Cardiac muscle cell (in vitro differentiated cells and primary cell): ENCODE results near the gene VEPH1. TPM values are rescaled to one million over a fixed set of nuclear protein-coding genes. Genes with fewer than 3 reads are reported as not detected.
"Not testable (repeated sequence)": the region's sequence is repeated elsewhere in the genome, so short reads cannot be mapped to it uniquely, and the experiment has no call there.

Experiments
- DNase-seq, 2 donors: peaks; one replicate each; pipeline versions ENCODE4 v3.0.0 to v3.0.0-alpha.2; 2010 to 2017; ENCODE audit warnings: low read depth in 1 of 2, low spot score in 1 of 2
- H3K27ac ChIP-seq: fragments of 200-600 bp; sonication (generic); 2 replicates; pipeline ENCODE4 v1.5.1; 2016
- H3K27me3 ChIP-seq: fragments of 200-600 bp; sonication (generic); 2 replicates; pipeline ENCODE4 v1.6.0; 2016; ENCODE audit warnings: control low read depth
- H3K36me3 ChIP-seq: fragments of 200-600 bp; sonication (generic); 2 replicates; pipeline ENCODE4 v1.5.1; 2016; ENCODE audit warnings: control low read depth
- H3K4me1 ChIP-seq: fragments of 200-600 bp; sonication (generic); 2 replicates; pipeline ENCODE4 v1.8.1; 2017; ENCODE audit warnings: low read depth, mild to moderate bottlenecking, mixed run types
- H3K4me3 ChIP-seq: fragments of 200-600 bp; sonication (generic); 2 replicates; pipeline ENCODE4 v1.5.1; 2016; ENCODE audit warnings: mild to moderate bottlenecking
- H3K9me3 ChIP-seq: fragments of 200-600 bp; sonication (generic); 2 replicates; pipeline ENCODE4 v1.5.1; 2017; ENCODE audit warnings: low read depth, mild to moderate bottlenecking, control low read depth
- polyA plus RNA-seq: library from polyadenylated mRNA; unstranded; fragments of >200 nt; fragmentation: Nextera tagmentation; extraction: Ambion mirVana; gene quantifications from 2 replicates; pipeline ENCODE4 v1.2.1, GENCODE V29; 2016
- total RNA-seq: library from RNA; depleted of rRNA; stranded (reverse); fragments of >200 nt; gene quantifications from 2 replicates; pipeline ENCODE4 v1.2.3, GENCODE V29; 2016
- TF ChIP-seq, protein P1 (sequence below): IDR thresholded peaks from 2 replicates; pipeline ENCODE4 v1.5.1; 2012; ENCODE audit warnings: low read depth, mild to moderate bottlenecking, low read length

VEPH1 gene
- total and polyA plus RNA-seq, 2 experiments from 2014 or later: 1.1 to 1.7 TPM

DNA sequence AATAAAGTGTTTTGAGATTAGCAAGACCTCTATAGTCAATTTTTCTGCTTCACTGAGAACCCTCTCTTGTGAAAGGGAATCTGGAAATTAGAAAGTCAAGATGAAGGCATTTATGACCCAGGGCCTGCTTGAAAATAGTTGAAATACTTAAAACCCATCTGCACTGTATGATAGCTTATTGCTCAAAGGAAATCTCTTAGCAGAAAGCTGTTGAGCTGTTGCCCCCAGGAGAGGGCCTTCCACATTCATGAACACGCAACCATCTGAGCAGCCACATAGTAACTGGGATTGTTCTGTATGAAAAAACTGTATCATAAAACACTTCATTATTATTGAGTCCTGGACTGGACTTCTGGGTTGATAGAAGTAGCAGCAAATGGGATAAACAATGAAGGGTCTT lies 173.0 kb downstream of the VEPH1 start:
- Histone ChIP-seq H3K27me3 (no peaks in the 10 kb centered on the region), H3K4me1 (no peaks in the 10 kb centered on the region), H3K4me3 (no peak overlapping the region), H3K9me3 (no peaks in the 10 kb centered on the region), H3K36me3 (no peaks in the 10 kb centered on the region), H3K27ac (no peak overlapping the region)
- peak in 1 of 2 donors; percentile 27 for DNase-seq
- TF ChIP-seq, protein P1, sequence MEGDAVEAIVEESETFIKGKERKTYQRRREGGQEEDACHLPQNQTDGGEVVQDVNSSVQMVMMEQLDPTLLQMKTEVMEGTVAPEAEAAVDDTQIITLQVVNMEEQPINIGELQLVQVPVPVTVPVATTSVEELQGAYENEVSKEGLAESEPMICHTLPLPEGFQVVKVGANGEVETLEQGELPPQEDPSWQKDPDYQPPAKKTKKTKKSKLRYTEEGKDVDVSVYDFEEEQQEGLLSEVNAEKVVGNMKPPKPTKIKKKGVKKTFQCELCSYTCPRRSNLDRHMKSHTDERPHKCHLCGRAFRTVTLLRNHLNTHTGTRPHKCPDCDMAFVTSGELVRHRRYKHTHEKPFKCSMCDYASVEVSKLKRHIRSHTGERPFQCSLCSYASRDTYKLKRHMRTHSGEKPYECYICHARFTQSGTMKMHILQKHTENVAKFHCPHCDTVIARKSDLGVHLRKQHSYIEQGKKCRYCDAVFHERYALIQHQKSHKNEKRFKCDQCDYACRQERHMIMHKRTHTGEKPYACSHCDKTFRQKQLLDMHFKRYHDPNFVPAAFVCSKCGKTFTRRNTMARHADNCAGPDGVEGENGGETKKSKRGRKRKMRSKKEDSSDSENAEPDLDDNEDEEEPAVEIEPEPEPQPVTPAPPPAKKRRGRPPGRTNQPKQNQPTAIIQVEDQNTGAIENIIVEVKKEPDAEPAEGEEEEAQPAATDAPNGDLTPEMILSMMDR: no peak

DNA sequence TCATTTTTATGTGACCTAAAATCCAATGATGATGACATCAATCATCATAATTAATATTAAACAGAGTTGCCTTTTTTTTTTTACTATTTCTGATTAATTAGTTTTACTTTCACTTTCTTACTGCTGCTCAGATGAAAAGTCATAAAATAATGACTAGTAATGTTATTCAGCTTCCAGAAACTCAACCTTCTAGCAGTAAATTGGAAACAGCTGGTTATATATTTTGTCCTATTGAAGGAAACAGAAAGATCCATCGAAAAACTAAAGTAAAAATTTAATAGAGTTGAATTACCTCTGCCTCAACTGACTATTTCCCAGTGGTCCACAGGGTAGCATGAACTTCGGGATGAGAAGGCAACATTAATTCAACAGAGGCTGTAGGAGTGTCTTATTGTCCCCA lies 173.7 kb downstream of the VEPH1 start:
- H3K27ac ChIP-seq: no peak overlapping the region
- H3K4me1 ChIP-seq: no peaks in the 10 kb centered on the region
- no peaks in the 10 kb centered on the region for H3K36me3 ChIP-seq
- TF ChIP-seq, protein P1: no peak
- no peaks in the 10 kb centered on the region for H3K9me3 ChIP-seq
- no peak overlapping the region for H3K4me3 ChIP-seq
- DNase-seq: no peak
- no peaks in the 10 kb centered on the region for H3K27me3 ChIP-seq

DNA sequence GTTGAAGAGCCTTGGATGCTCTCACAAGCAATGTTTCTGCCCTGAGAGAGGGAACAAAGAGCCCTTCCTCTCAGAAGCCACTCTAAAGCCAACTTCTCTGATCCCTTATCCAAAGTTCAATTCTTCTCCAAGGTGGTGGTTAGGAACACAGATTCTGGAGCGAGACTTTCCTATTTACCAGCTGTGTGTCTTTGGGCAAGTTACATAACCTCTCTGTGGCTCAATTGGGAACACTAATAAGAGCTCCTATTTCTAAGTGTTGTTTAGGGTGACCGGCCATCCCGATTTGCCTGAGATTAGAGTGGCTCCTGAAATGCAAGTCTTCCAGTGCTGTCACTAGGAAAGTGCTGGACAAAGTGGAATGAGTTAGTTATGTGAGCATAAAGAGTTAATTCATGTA lies 175.4 kb downstream of the VEPH1 start:
- Histone ChIP-seq H3K27me3 (no peaks in the 10 kb centered on the region), H3K36me3 (no peaks in the 10 kb centered on the region), H3K27ac (no peak overlapping the region), H3K4me3 (no peak overlapping the region), H3K4me1 (no peaks in the 10 kb centered on the region), H3K9me3 (no peaks in the 10 kb centered on the region)
- DNase-seq: no peak
- TF ChIP-seq, protein P1: no peak

DNA sequence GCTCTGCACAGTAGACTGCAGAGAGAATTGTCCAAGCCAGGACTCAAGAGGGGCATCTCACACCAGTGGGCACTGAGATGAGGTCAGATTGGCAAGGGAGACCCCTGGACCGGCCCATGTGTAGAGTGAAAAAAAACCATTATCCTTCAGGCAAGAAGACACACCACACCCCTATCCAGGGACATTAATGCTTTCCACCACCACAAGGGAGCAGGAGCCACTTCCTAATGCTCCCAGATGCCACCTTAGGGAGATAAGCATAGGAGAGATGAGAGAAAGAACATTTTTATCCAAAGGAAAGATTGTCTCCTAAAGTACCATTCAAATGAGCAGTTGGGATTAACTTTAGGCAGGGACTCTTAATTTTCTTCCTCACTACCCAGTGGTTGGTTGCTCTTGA lies 176.2 kb downstream of the VEPH1 start:
- no peak overlapping the region for H3K27ac ChIP-seq
- TF ChIP-seq, protein P1: no peak
- H3K36me3 ChIP-seq: no peaks in the 10 kb centered on the region
- H3K9me3 ChIP-seq: no peaks in the 10 kb centered on the region
- no peaks in the 10 kb centered on the region for H3K4me1 ChIP-seq
- no peaks in the 10 kb centered on the region for H3K27me3 ChIP-seq
- H3K4me3 ChIP-seq: no peak overlapping the region
- no peak for DNase-seq

DNA sequence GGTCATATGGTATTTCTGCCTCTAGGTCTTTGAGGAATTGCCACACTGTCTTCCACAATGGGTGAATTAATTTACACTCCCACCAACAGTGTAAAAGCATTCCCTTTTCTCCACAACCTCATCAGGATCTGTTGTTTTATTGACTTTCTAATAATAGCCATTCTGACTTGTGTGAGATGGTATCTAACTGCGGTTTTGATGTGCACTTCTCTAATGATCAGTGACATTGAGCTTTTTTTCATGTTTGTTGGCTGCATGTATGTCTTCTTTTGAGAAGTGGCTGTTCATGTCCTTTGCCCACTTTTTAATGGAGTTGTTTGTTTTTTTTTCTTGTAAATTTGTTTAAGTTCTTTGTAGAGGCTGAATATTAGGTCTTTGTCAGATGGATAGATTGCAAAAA lies 178.3 kb downstream of the VEPH1 start:
- not testable (repeated sequence) for H3K4me1 ChIP-seq, H3K36me3 ChIP-seq, H3K27ac ChIP-seq, H3K27me3 ChIP-seq, H3K9me3 ChIP-seq, DNase-seq, H3K4me3 ChIP-seq

DNA sequence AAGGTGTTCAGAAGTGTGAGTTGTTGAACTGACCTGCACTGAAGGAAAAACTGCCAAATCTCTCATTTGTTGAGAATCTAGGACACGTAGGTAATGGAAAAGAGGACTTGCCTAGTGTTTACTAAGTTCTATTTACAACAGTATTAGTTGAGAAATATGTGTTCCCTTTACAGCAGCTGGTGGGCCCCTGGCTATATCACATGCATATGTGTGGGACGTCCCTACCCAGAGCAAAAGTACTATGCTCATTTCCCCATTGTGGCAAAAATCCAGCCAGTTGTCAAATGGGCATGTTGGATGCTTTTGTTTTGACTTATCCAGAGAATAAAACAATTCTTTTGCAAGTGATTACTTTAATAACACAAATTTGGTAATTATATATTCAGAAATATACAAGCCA lies 179.9 kb downstream of the VEPH1 start:
- Histone ChIP-seq H3K27ac (no peak overlapping the region), H3K4me3 (no peak overlapping the region), H3K4me1 (no peaks in the 10 kb centered on the region), H3K9me3 (no peaks in the 10 kb centered on the region), H3K27me3 (no peaks in the 10 kb centered on the region), H3K36me3 (no peaks in the 10 kb centered on the region)
- no peak for DNase-seq
- TF ChIP-seq, protein P1: no peak
